HepG2 (cell line): ENCODE results near the gene ACAP3.

ENCODE experiments used
- HDAC6 ChIP-seq: fragments of 200-600 bp; sonication (generic); IDR thresholded peaks from 2 replicates; pipeline ENCODE4 v1.7.0; 2017; ENCODE audit warnings: mild to moderate bottlenecking, antibody characterized with exemption, low read length, low read depth
- KDM1A ChIP-seq: IDR thresholded peaks from 2 replicates; pipeline ENCODE4 v1.6.1; 2016; ENCODE audit warnings: missing compliant biosample characterization
- MTA1 ChIP-seq: sonication (generic); formaldehyde crosslinking; IDR thresholded peaks from 2 replicates; pipeline ENCODE4 v1.4.0; 2020; ENCODE audit warnings: missing genetic modification reagents, mild to moderate bottlenecking, borderline replicate concordance
- TAF1 ChIP-seq: sonication (generic); formaldehyde crosslinking; IDR thresholded peaks from 2 replicates; pipeline ENCODE4 v1.4.0; 2020; ENCODE audit warnings: missing genetic modification reagents
- TF ChIP-seq, protein P1 (sequence below): sonication (generic); formaldehyde crosslinking; conservative IDR thresholded peaks from 2 replicates; pipeline ENCODE4 v1.8.0; 2022; ENCODE audit warnings: low read depth, missing genetic modification reagents
- TF ChIP-seq, protein P2 (sequence below): sonication (generic); formaldehyde crosslinking; IDR thresholded peaks from 2 replicates; pipeline ENCODE4 v1.5.0; 2020; ENCODE audit warnings: mild to moderate bottlenecking, missing genetic modification reagents, moderate library complexity
- TF ChIP-seq, protein P3 (sequence below): IDR thresholded peaks from 2 replicates; pipeline ENCODE4 v1.6.1; 2016

DNA sequence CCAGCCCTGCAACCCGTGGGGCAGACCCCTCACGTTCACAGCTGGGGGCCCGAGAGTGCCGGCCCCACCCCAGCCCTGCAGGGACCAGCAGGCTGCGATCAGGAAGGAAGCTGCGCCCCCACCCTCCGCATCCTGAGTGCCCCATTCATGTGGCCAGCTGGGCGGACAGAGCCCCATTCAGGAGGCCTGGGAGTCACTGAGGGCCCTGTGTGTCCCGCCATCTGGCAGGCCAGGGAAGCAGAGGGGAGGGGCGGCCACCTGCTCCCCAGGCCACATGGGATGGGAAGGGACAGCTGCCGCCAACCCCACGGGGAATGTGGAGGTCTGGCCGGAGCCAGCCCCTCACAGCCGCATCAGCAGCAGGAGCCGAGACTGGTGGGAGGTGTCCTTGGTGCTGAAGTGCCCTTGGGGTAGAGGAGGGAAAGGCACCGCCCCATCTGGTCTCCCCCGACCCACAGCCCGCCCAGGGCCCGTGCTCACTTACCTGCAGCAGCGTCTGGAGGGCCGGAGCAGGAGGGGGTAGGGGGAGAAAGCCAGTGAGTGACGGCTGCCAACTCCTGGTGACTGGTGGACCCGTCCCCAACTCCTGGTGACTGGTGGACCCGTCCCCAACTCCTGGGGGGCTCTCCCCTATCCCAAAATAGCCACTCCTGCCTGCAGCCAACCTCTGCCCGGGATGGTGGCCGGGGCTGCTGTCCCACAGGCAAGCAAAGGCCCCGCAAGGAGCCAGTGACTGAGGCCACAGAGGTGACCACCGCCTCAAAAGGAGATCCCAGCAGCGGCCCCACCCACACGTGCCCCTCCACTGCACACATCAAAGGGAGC is 8.7 kb downstream of the ACAP3 start:
- TF ChIP-seq, protein P1, sequence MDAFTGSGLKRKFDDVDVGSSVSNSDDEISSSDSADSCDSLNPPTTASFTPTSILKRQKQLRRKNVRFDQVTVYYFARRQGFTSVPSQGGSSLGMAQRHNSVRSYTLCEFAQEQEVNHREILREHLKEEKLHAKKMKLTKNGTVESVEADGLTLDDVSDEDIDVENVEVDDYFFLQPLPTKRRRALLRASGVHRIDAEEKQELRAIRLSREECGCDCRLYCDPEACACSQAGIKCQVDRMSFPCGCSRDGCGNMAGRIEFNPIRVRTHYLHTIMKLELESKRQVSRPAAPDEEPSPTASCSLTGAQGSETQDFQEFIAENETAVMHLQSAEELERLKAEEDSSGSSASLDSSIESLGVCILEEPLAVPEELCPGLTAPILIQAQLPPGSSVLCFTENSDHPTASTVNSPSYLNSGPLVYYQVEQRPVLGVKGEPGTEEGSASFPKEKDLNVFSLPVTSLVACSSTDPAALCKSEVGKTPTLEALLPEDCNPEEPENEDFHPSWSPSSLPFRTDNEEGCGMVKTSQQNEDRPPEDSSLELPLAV (CRISPR knock-in tag), result no peak
- no peak for TF ChIP-seq MTA1 (CRISPR knock-in tag)
- no peak for TF ChIP-seq HDAC6
- no peak for TF ChIP-seq KDM1A
- TF ChIP-seq, protein P2, sequence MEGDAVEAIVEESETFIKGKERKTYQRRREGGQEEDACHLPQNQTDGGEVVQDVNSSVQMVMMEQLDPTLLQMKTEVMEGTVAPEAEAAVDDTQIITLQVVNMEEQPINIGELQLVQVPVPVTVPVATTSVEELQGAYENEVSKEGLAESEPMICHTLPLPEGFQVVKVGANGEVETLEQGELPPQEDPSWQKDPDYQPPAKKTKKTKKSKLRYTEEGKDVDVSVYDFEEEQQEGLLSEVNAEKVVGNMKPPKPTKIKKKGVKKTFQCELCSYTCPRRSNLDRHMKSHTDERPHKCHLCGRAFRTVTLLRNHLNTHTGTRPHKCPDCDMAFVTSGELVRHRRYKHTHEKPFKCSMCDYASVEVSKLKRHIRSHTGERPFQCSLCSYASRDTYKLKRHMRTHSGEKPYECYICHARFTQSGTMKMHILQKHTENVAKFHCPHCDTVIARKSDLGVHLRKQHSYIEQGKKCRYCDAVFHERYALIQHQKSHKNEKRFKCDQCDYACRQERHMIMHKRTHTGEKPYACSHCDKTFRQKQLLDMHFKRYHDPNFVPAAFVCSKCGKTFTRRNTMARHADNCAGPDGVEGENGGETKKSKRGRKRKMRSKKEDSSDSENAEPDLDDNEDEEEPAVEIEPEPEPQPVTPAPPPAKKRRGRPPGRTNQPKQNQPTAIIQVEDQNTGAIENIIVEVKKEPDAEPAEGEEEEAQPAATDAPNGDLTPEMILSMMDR, result no peak
- no peak for TF ChIP-seq TAF1
- TF ChIP-seq, protein P3, sequence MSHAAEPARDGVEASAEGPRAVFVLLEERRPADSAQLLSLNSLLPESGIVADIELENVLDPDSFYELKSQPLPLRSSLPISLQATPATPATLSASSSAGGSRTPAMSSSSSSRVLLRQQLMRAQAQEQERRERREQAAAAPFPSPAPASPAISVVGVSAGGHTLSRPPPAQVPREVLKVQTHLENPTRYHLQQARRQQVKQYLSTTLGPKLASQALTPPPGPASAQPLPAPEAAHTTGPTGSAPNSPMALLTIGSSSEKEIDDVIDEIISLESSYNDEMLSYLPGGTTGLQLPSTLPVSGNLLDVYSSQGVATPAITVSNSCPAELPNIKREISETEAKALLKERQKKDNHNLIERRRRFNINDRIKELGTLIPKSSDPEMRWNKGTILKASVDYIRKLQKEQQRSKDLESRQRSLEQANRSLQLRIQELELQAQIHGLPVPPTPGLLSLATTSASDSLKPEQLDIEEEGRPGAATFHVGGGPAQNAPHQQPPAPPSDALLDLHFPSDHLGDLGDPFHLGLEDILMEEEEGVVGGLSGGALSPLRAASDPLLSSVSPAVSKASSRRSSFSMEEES (CRISPR knock-in tag), result no peak
